Mammary epithelial cell (primary cell): ENCODE results near the gene CD274.

Source experiments
- EZH2 ChIP-seq: IDR thresholded peaks from 2 replicates; pipeline ENCODE4 v1.6.1; 2012; ENCODE audit warnings: low read length, inconsistent platforms, borderline replicate concordance
- TF ChIP-seq, protein P1 (sequence below), 2 donors: IDR thresholded peaks in 1 of 2; conservative IDR thresholded peaks in 1 of 2; 2 replicates each; pipeline ENCODE4 v1.5.1; 2011 to 2012; ENCODE audit warnings: inconsistent platforms in 2 of 2, low read length in 2 of 2, mild to moderate bottlenecking in 2 of 2, control low read depth in 1 of 2, low read depth in 1 of 2; ENCODE audit not compliant: insufficient read depth in 1 of 2; ENCODE audit errors: extremely low read depth in 1 of 2

DNA sequence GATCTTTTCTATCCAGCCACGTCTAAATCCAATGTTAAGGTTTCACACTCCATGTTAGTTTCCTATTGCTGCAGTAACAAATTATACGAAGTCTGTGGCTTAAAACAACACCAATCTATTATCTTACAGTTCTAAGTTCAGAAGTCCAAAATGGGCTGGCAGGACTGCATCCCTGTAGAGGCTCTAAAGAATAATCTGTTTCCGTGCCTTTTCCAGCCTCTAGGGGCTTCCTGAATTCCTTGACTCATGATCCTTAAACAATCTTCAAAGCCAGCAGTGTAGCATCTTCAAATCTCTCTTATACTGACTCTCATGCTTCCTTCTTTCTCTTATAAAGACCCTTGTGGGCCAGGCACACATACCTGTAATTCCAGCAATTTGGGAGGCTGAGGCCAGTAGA lies 19.4 kb upstream of the CD274 start:
- TF ChIP-seq, protein P1, sequence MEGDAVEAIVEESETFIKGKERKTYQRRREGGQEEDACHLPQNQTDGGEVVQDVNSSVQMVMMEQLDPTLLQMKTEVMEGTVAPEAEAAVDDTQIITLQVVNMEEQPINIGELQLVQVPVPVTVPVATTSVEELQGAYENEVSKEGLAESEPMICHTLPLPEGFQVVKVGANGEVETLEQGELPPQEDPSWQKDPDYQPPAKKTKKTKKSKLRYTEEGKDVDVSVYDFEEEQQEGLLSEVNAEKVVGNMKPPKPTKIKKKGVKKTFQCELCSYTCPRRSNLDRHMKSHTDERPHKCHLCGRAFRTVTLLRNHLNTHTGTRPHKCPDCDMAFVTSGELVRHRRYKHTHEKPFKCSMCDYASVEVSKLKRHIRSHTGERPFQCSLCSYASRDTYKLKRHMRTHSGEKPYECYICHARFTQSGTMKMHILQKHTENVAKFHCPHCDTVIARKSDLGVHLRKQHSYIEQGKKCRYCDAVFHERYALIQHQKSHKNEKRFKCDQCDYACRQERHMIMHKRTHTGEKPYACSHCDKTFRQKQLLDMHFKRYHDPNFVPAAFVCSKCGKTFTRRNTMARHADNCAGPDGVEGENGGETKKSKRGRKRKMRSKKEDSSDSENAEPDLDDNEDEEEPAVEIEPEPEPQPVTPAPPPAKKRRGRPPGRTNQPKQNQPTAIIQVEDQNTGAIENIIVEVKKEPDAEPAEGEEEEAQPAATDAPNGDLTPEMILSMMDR (conservative IDR thresholded peaks at IDR 0.05 in 1 of 2, IDR thresholded peaks at IDR 0.05 in 1 of 2; ENCODE audit: extremely low read depth in 1 of 2, insufficient read depth in 1 of 2, low read depth in 1 of 2, low read length in 2 of 2): no peak
- no peak for TF ChIP-seq EZH2
